K562 (cell line): ENCODE data around the gene ME3. TPM values are rescaled to one million over a fixed set of nuclear protein-coding genes. Genes with fewer than 3 reads are reported as not detected.

Experiments used
- ATAC-seq: fragments of 200-7000 bp; cut with Tn5 transposase; 3 replicates; pipeline ENCODE4 v1.9.1; 2020; ENCODE audit warnings: moderate library complexity
- BruUV-seq: library from RNA; stranded (reverse); fragments of 400-500 nt; replicated peaks from 2 replicates; lab custom pipeline; 2021; lab: Mats Ljungman, UMichigan
- CTCF ChIA-PET: fragments of 300-600 bp; formaldehyde crosslinking; extraction: SDS; loops from one replicate; lab custom pipeline; 2021; ENCODE audit warnings: low intra/inter-chr PET ratio; lab: Yijun Ruan, JAX
- POLR2A ChIA-PET: fragments of 300-600, 350-650 bp; sonication (Branson Sonifier 250); formaldehyde crosslinking; extraction: SDS; loops from one replicate; lab custom pipeline; 2021; ENCODE audit warnings: antibody characterized with exemption, inconsistent platforms; lab: Yijun Ruan, JAX
- DNase-seq, 4 experiments: peaks; one replicate each; pipeline versions ENCODE4 v3.0.0 to v3.0.0-alpha.2; 2011 to 2018; ENCODE audit warnings: low spot score in 3 of 4, mixed read lengths in 3 of 4; ENCODE audit errors: extremely low read depth in 1 of 4
- FAIRE-seq: peaks from 2 replicates; lab custom pipeline; 2011; peaks lifted over from hg19 to GRCh38; lab: Jason Lieb, UNC
- H2AFZ ChIP-seq: 2 replicates; pipeline ENCODE4 v1.6.0; 2011; ENCODE audit warnings: low read depth, low read length, control low read depth, inconsistent platforms
- H3K27ac ChIP-seq: fragments of 200-600 bp; 3 replicates; pipeline ENCODE4 v1.8.0; 2011; ENCODE audit warnings: low read depth, mild to moderate bottlenecking, control low read depth, inconsistent platforms, low read length, moderate library complexity, mixed read lengths; ENCODE audit errors: extremely low read depth
- H3K27me3 ChIP-seq, 2 experiments: fragments of 300-600 bp in 1 of 2; 2 replicates in 1 of 2; 3 replicates in 1 of 2; pipeline versions ENCODE4 v1.6.0 to v1.8.0; 2011; ENCODE audit warnings: inconsistent platforms in 2 of 2, low read length in 2 of 2, mild to moderate bottlenecking in 1 of 2, mixed read lengths in 1 of 2, moderate library complexity in 1 of 2; ENCODE audit not compliant: control insufficient read depth in 2 of 2, insufficient read depth in 2 of 2
- H3K36me3 ChIP-seq: fragments of 300-600 bp; 3 replicates; pipeline ENCODE4 v1.8.0; 2011; ENCODE audit warnings: mild to moderate bottlenecking, low read length, inconsistent platforms; ENCODE audit not compliant: control insufficient read depth, insufficient read depth
- H3K4me1 ChIP-seq, 2 experiments: fragments of 200-600 bp in 1 of 2; replicated peaks in 1 of 2; 2 replicates in 1 of 2; 3 replicates in 1 of 2; pipeline versions ENCODE4 v1.5.1 to v1.8.0; 2011; ENCODE audit warnings: inconsistent platforms in 2 of 2, low read length in 2 of 2, mild to moderate bottlenecking in 1 of 2, mixed read lengths in 1 of 2, moderate library complexity in 1 of 2; ENCODE audit not compliant: control insufficient read depth in 2 of 2, insufficient read depth in 2 of 2
- H3K4me2 ChIP-seq: 2 replicates; pipeline ENCODE4 v1.6.1; 2011; ENCODE audit warnings: low read length, control low read depth, inconsistent platforms, mixed read lengths; ENCODE audit not compliant: insufficient read depth
- H3K4me3 ChIP-seq: fragments of 200-600 bp; sonication (generic), shearing (Covaris generic); 2 replicates; pipeline ENCODE4 v1.5.1; 2016; ENCODE audit warnings: control low read depth, inconsistent platforms
- H3K79me2 ChIP-seq: fragments of 200-600 bp; 3 replicates; pipeline ENCODE4 v1.8.0; 2011; ENCODE audit warnings: low read length, inconsistent platforms; ENCODE audit not compliant: control insufficient read depth, insufficient read depth
- H3K9ac ChIP-seq, 2 experiments: 2 replicates each; pipeline versions ENCODE4 v1.6.0 to v1.6.1; 2011; ENCODE audit warnings: low read depth in 2 of 2, low read length in 2 of 2, control low read depth in 1 of 2, inconsistent platforms in 1 of 2, mild to moderate bottlenecking in 1 of 2, mixed read lengths in 1 of 2; ENCODE audit not compliant: insufficient read depth in 1 of 2
- H3K9me1 ChIP-seq: one replicate; pipeline ENCODE4 v1.6.0; 2011; ENCODE audit warnings: inconsistent platforms, mild to moderate bottlenecking, low read length, moderate library complexity; ENCODE audit not compliant: control insufficient read depth, insufficient read depth
- H3K9me3 ChIP-seq: replicated peaks from 2 replicates; pipeline ENCODE4 v1.5.1; 2011; ENCODE audit warnings: low read depth, low read length, inconsistent platforms; ENCODE audit not compliant: control insufficient read depth, insufficient read depth
- H4K20me1 ChIP-seq: replicated peaks from 2 replicates; pipeline ENCODE4 v1.6.1; 2011; ENCODE audit warnings: low read length, inconsistent platforms, mixed read lengths; ENCODE audit not compliant: control insufficient read depth, insufficient read depth
- CREB1 ChIP-seq, 2 experiments: sonication (generic) in 1 of 2; formaldehyde crosslinking in 1 of 2; IDR thresholded peaks; 2 replicates each; pipeline versions ENCODE4 v1.6.1 to v1.8.0; 2012 to 2022; ENCODE audit warnings: inconsistent platforms in 1 of 2, mild to moderate bottlenecking in 1 of 2, missing genetic modification reagents in 1 of 2, moderate library complexity in 1 of 2
- MAX ChIP-seq: sonication (generic); formaldehyde crosslinking; IDR thresholded peaks from 2 replicates; pipeline ENCODE4 v1.9.0; 2022; ENCODE audit warnings: mild to moderate bottlenecking, missing genetic modification reagents
- MAZ ChIP-seq, 2 experiments: fragments of 450-650 bp in 1 of 2; sonication (generic) in 1 of 2; formaldehyde crosslinking; IDR thresholded peaks in 1 of 2; conservative IDR thresholded peaks in 1 of 2; 2 replicates each; pipeline versions ENCODE4 v1.4.0 to v1.5.0; 2020; ENCODE audit warnings: mild to moderate bottlenecking in 1 of 2, missing genetic modification reagents in 1 of 2
- MEF2A ChIP-seq: IDR thresholded peaks from 2 replicates; pipeline ENCODE4 v1.6.1; 2011; ENCODE audit warnings: low read depth, mild to moderate bottlenecking, low read length, moderate library complexity; ENCODE audit not compliant: control insufficient read depth
- MTA3 ChIP-seq: fragments of 450-650 bp; formaldehyde crosslinking; IDR thresholded peaks from 2 replicates; pipeline ENCODE4 v1.6.1; 2017; ENCODE audit warnings: mild to moderate bottlenecking, borderline replicate concordance
- RAD21 ChIP-seq, 2 experiments: fragments of 250-450 bp in 1 of 2; fragments of 450-650 bp in 1 of 2; sonication (Bioruptor Pico) in 1 of 2; formaldehyde crosslinking in 1 of 2; IDR thresholded peaks in 1 of 2; conservative IDR thresholded peaks in 1 of 2; 2 replicates each; pipeline versions ENCODE4 v1.4.0 to v1.8.0; 2020 to 2022; ENCODE audit warnings: mild to moderate bottlenecking in 2 of 2, moderate library complexity in 1 of 2
- REST ChIP-seq, 2 experiments: fragments of 450-650 bp; formaldehyde crosslinking in 1 of 2; IDR thresholded peaks; 2 replicates each; pipeline versions ENCODE4 v1.4.0 to v1.6.1; 2014 to 2020; ENCODE audit warnings: mild to moderate bottlenecking in 2 of 2, borderline replicate concordance in 1 of 2, low read depth in 1 of 2
- SETDB1 ChIP-seq: IDR thresholded peaks from one replicate; pipeline ENCODE4 v1.6.1; 2012; ENCODE audit warnings: low read length, control low read depth, inconsistent platforms
- TEAD1 ChIP-seq, 2 experiments: fragments of 450-650 bp in 1 of 2; sonication (generic) in 1 of 2; formaldehyde crosslinking; IDR thresholded peaks; 2 replicates each; pipeline versions ENCODE4 v1.4.0 to v1.8.0; 2020 to 2022; ENCODE audit warnings: mild to moderate bottlenecking in 2 of 2, missing genetic modification reagents in 1 of 2
- ZNF561 ChIP-seq: fragments of 450-650 bp; formaldehyde crosslinking; conservative IDR thresholded peaks from 2 replicates; pipeline ENCODE4 v1.4.0; 2020; ENCODE audit warnings: mild to moderate bottlenecking, moderate library complexity
- ZNF77 ChIP-seq: fragments of 250-450 bp; sonication (Bioruptor Pico); IDR thresholded peaks from 2 replicates; pipeline ENCODE4 v1.5.0; 2020
- WGBS: fragments of 100-300 bp; shearing (Covaris generic); methylation state at CpG from one replicate; pipeline ENCODE4 v1.1.6; 2016; ENCODE audit warnings: low coverage, mixed read lengths; ENCODE audit not compliant: insufficient coverage; ENCODE audit errors: missing lambda C conversion rate; 5-methylcytosine and 5-hydroxymethylcytosine counted together
- in situ Hi-C: fragments of 300-500 bp; cut with MboI; formaldehyde crosslinking; loops from 4 replicates; pipeline ENCODE4 v1.15.0; 2018; ENCODE audit warnings: inconsistent platforms, mixed read lengths
- intact Hi-C: fragments of 100-400 bp; cut with micrococcal nuclease; formaldehyde crosslinking; loops from 2 replicates; pipeline ENCODE4 v1.14.2; 2022
- polyA plus RNA-seq, 8 experiments: library from polyadenylated mRNA; depleted of rRNA in 4 of 8; stranded (reverse) in 5 of 8; unstranded in 3 of 8; fragments of >200 nt; fragmentation: Nextera tagmentation in 2 of 8; fragmentation: Illumina TruSeq in 1 of 8; extraction: Ambion mirVana in 2 of 8; extraction: Trizol in 1 of 8; gene quantifications; 2 replicates each; pipeline versions ENCODE4 v1.2.1 to v1.2.3, GENCODE V29; 2011 to 2014; ENCODE audit warnings: inconsistent platforms in 1 of 8, missing spikeins in 1 of 8
- total RNA-seq, 7 experiments: library from RNA; depleted of rRNA in 6 of 7; stranded (reverse); fragments of >200 nt in 6 of 7; fragmentation: Illumina TruSeq in 2 of 7; extraction: Trizol in 2 of 7; gene quantifications; 2 replicates each; pipeline versions ENCODE4 v1.2.1 to v1.2.3, GENCODE V29; 2011 to 2021; ENCODE audit warnings: low replicate concordance in 1 of 7

The ME3 gene
- total and polyA plus RNA-seq, 9 of the 15 experiments (the other 6 are each of a cell fraction or from before 2014, with no cell fraction given), result not detected

- TF ChIP-seq ZNF561 (CRISPR knock-in tag) (no peak), SETDB1 (no peak), MAX (no peak), MEF2A (no peak), ZNF77 (CRISPR knock-in tag) (no peak)
Observed at GRCh38 chr11:86678296-86678695, 5.9 kb upstream of the ME3 start (continued).

GRCh38 chr11:86676533-86677154 lies 4.2 kb upstream of the ME3 start:
- Histone ChIP-seq H2AFZ (no peak overlapping the region), H3K9me1 (no peaks in the 10 kb centered on the region), H3K27me3 (peaks cover 11 to 27% of the 10 kb centered on the region in 2 experiments; a peak in 4 of 5 replicates), H3K9ac (no peak overlapping the region), H3K36me3 (no peaks in the 10 kb centered on the region), H3K9me3 (no peaks in the 10 kb centered on the region), H3K27ac (no peak overlapping the region), H3K4me3 (no peak overlapping the region), H3K79me2 (no peaks in the 10 kb centered on the region), H4K20me1 (no peaks in the 10 kb centered on the region; the same call in 1 of the 2 replicates), H3K4me2 (no peak overlapping the region), H3K4me1 (peaks cover 0 to 8% of the 10 kb centered on the region in 2 experiments; a peak in 1 of 5 replicates)
- in situ Hi-C loops (no loop called here), intact Hi-C loops (loop anchor here (2.0 kb wide), 4 partner anchors 72 to 220 kb away; no protein-coding TSS in a partner anchor)
- DNase-seq (peak; percentile 55 to 64 (median 60)), FAIRE-seq (peak; percentile 44), ATAC-seq (peak; percentile 89)
- 0% methylated on average over 6 of the region's 6 CpGs for WGBS
- POLR2A ChIA-PET, result no interaction called here
- BruUV-seq, result no TSS peak
- CTCF ChIA-PET, result interaction anchor here (1.3 kb wide), 1 partner anchor 73 kb away, joined by 3 read pairs; no protein-coding TSS in a partner anchor
- TF ChIP-seq TEAD1 (CRISPR knock-in tag; IDR thresholded peaks at IDR 0.05) (peak in 1 of 2 experiments; percentile 75; a peak in 2 of 4 replicates), REST (IDR thresholded peaks at IDR 0.05; ENCODE audit: borderline replicate concordance) (peak; percentile 50; the same call in 1 of the 2 replicates), REST (CRISPR knock-in tag; IDR thresholded peaks at IDR 0.05; ENCODE audit: low read depth) (no peak), MTA3 (no peak), MAZ (CRISPR knock-in tag; conservative IDR thresholded peaks at IDR 0.05 in 1 of 2, IDR thresholded peaks at IDR 0.05 in 1 of 2) (peak in 1 of 2 experiments; percentile 34; a peak in 1 of 4 replicates), CREB1 (IDR thresholded peaks at IDR 0.05) (no peak), CREB1 (CRISPR knock-in tag; IDR thresholded peaks at IDR 0.05) (0 out of 2 replicates have a peak, but pooled peaks have one; percentile 24), RAD21 (CRISPR knock-in tag; conservative IDR thresholded peaks at IDR 0.05 in 1 of 2, IDR thresholded peaks at IDR 0.05 in 1 of 2) (peak; percentile 77 to 80)
